Lower lobe of right lung (tissue), 2 donors: ENCODE results near the gene CANT1. TPM values are rescaled to one million over a fixed set of nuclear protein-coding genes. Genes with fewer than 3 reads are reported as not detected.

Experiments used
- ATAC-seq, 2 donors: fragments of 200-7000 bp; cut with Tn5 transposase; one replicate each; pipeline ENCODE4 v1.9.1; 2020 to 2022; ENCODE audit warnings: mild to moderate bottlenecking in 2 of 2, moderate library complexity in 2 of 2
- DNase-seq: peaks from one replicate; pipeline ENCODE4 v3.0.0-alpha.2; 2020
- H3K27ac ChIP-seq: fragments of 200-600 bp; one replicate; pipeline ENCODE4 v1.8.0; 2022
- H3K27me3 ChIP-seq: fragments of 200-600 bp; one replicate; pipeline ENCODE4 v1.8.0; 2022; ENCODE audit warnings: low read depth
- H3K36me3 ChIP-seq: fragments of 200-600 bp; one replicate; pipeline ENCODE4 v1.8.0; 2022; ENCODE audit warnings: mild to moderate bottlenecking
- H3K4me1 ChIP-seq: fragments of 200-600 bp; one replicate; pipeline ENCODE4 v1.8.0; 2022
- H3K4me3 ChIP-seq: fragments of 200-600 bp; one replicate; pipeline ENCODE4 v1.8.0; 2022; ENCODE audit warnings: mild to moderate bottlenecking
- H3K9me3 ChIP-seq: fragments of 200-600 bp; one replicate; pipeline ENCODE4 v1.8.0; 2022
- CTCF ChIP-seq: fragments of 200-600 bp; IDR thresholded peaks from one replicate; pipeline ENCODE4 v1.8.0; 2022; ENCODE audit warnings: antibody characterized with exemption, mild to moderate bottlenecking
- intact Hi-C: fragments of 100-400 bp; cut with DNase I; formaldehyde crosslinking; loops from one replicate; pipeline ENCODE4 v1.11.0; 2022
- total RNA-seq: library from RNA; stranded (reverse); fragmentation: NEBNext Ultra II Directional; extraction: Animal tissue kit (Norgen Biotek cat#: 25700); gene quantifications from one replicate; pipeline ENCODE4 v1.2.1, GENCODE V29; 2021
- donor health status: DM: no; HTN: yes; CAD: no; lungs with severe emphysema.

CANT1 gene
- total RNA-seq, 1 donor from 2014 or later = 54.4 TPM

GRCh38 chr17:78958641-78959127, 50.9 kb downstream of the CANT1 start:
- Histone ChIP-seq H3K9me3 (no peaks in the 10 kb centered on the region), H3K4me1 (peaks cover 10% of the 10 kb centered on the region), H3K27me3 (no peaks in the 10 kb centered on the region), H3K4me3 (no peak overlapping the region), H3K36me3 (no peaks in the 10 kb centered on the region), H3K27ac (no peak overlapping the region)
- intact Hi-C loops = no loop called here
- DNase-seq = no peak
- peak in 1 of 2 donors; percentile 40 for ATAC-seq
- no peak for TF ChIP-seq CTCF

- H3K27ac ChIP-seq = no peak overlapping the region
- H3K4me1 ChIP-seq = peaks cover 10% of the 10 kb centered on the region
- no peaks in the 10 kb centered on the region for H3K36me3 ChIP-seq
- intact Hi-C loops = no loop called here
- no peak for ATAC-seq
- no peak for TF ChIP-seq CTCF
- H3K4me3 ChIP-seq = no peak overlapping the region
- H3K9me3 ChIP-seq = no peaks in the 10 kb centered on the region
- no peak for DNase-seq
- no peaks in the 10 kb centered on the region for H3K27me3 ChIP-seq
Measured at GRCh38 chr17:78957128-78957527, 52.4 kb downstream of the CANT1 start.

- peaks cover under 1% of the 10 kb centered on the region for H3K9me3 ChIP-seq
- no peaks in the 10 kb centered on the region for H3K27me3 ChIP-seq
- no peak overlapping the region for H3K4me3 ChIP-seq
- H3K4me1 ChIP-seq = peaks cover 5% of the 10 kb centered on the region
- no peak overlapping the region for H3K27ac ChIP-seq
- ATAC-seq (no peak), DNase-seq (no peak)
- no peaks in the 10 kb centered on the region for H3K36me3 ChIP-seq
- intact Hi-C loops = no loop called here
- no peak for TF ChIP-seq CTCF
Measured at GRCh38 chr17:78956254-78956653, 53.3 kb downstream of the CANT1 start.

- Histone ChIP-seq H3K9me3 (peaks cover 14% of the 10 kb centered on the region), H3K27me3 (no peaks in the 10 kb centered on the region), H3K36me3 (no peaks in the 10 kb centered on the region), H3K4me1 (no peaks in the 10 kb centered on the region), H3K27ac (no peak overlapping the region), H3K4me3 (no peak overlapping the region)
- intact Hi-C loops = no loop called here
- ATAC-seq (no peak), DNase-seq (no peak)
- no peak for TF ChIP-seq CTCF
Measured at GRCh38 chr17:78954684-78955083, 54.9 kb downstream of the CANT1 start.

GRCh38 chr17:78953356-78954350, 55.9 kb downstream of the CANT1 start:
- Histone ChIP-seq H3K9me3 (peaks cover 15% of the 10 kb centered on the region), H3K27ac (no peak overlapping the region), H3K27me3 (no peaks in the 10 kb centered on the region), H3K4me3 (no peak overlapping the region), H3K4me1 (no peaks in the 10 kb centered on the region), H3K36me3 (no peaks in the 10 kb centered on the region)
- ATAC-seq = no peak
- intact Hi-C loops = no loop called here
- no peak for TF ChIP-seq CTCF
- no peak for DNase-seq
